Kidney epithelial cell (primary cell): ENCODE results near the gene AUH. TPM values are rescaled to one million over a fixed set of nuclear protein-coding genes. Genes with fewer than 3 reads are reported as not detected.

Experiments used
- DNase-seq: peaks from one replicate; pipeline ENCODE4 v3.0.0-alpha.2; 2010; ENCODE audit warnings: low read depth
- H3K27me3 ChIP-seq: 2 replicates; pipeline ENCODE4 v1.6.0; 2011; ENCODE audit warnings: low read length; ENCODE audit not compliant: control insufficient read depth, insufficient read depth
- H3K36me3 ChIP-seq: 2 replicates; pipeline ENCODE4 v1.5.1; 2011; ENCODE audit warnings: low read length; ENCODE audit not compliant: control insufficient read depth, insufficient read depth
- H3K4me3 ChIP-seq: 2 replicates; pipeline ENCODE4 v1.5.1; 2011; ENCODE audit warnings: low read depth, mild to moderate bottlenecking, control low read depth, low read length
- total RNA-seq: library from RNA; depleted of rRNA; stranded (reverse); fragments of >200 nt; gene quantifications from 2 replicates; pipeline ENCODE4 v1.2.3, GENCODE V29; 2015
- TF ChIP-seq, protein P1 (sequence below): IDR thresholded peaks from 2 replicates; pipeline ENCODE4 v1.5.1; 2011; ENCODE audit warnings: mild to moderate bottlenecking, moderate library complexity, low read length, control low read depth, inconsistent platforms; ENCODE audit not compliant: insufficient read depth, poor library complexity, severe bottlenecking

AUH gene
- total RNA-seq, 1 donor from 2014 or later = 11.3 TPM

DNA sequence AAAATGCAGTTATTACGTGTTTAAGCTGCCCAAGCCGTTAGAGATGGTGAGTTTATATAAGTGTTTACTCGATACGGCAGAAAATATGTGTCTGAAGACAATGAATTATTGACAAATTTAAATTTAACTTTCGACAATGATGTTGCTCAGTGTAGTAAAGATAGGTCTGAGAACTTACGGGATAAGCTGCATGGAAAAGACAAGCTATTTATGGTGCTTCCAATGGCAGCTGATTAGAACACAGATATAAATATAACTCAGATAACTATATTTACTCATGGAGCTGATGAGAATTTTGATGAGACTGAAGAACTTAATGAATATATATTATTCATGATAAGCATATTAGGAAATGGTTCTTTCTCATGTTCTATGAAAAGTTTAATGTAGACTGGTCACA is 139.3 kb downstream of the AUH start:
- Histone ChIP-seq H3K36me3 (no peaks in the 10 kb centered on the region), H3K27me3 (no peaks in the 10 kb centered on the region), H3K4me3 (no peak overlapping the region)
- DNase-seq = no peak
- TF ChIP-seq, protein P1, sequence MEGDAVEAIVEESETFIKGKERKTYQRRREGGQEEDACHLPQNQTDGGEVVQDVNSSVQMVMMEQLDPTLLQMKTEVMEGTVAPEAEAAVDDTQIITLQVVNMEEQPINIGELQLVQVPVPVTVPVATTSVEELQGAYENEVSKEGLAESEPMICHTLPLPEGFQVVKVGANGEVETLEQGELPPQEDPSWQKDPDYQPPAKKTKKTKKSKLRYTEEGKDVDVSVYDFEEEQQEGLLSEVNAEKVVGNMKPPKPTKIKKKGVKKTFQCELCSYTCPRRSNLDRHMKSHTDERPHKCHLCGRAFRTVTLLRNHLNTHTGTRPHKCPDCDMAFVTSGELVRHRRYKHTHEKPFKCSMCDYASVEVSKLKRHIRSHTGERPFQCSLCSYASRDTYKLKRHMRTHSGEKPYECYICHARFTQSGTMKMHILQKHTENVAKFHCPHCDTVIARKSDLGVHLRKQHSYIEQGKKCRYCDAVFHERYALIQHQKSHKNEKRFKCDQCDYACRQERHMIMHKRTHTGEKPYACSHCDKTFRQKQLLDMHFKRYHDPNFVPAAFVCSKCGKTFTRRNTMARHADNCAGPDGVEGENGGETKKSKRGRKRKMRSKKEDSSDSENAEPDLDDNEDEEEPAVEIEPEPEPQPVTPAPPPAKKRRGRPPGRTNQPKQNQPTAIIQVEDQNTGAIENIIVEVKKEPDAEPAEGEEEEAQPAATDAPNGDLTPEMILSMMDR = no peak

DNA sequence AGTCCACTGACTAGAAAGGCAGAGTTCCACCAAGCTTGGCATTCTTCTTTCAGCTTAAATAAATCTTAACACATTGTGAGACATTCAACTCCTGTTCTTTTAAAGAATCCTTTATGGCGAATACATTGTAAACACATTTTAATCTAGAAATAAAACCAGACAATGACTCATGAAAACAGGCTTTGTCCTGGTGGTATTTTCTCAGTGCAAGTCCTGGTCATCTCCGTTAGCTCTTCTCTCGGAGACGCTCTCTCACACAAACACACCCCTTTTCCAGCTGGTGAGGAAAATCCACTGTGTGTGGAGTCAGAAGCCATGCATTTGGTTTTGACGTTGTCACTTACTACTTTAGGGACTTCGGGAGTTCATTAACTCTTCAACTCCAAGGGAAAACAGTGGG is 140.4 kb downstream of the AUH start:
- TF ChIP-seq, protein P1 = no peak
- H3K4me3 ChIP-seq = no peak overlapping the region
- no peak for DNase-seq
- no peaks in the 10 kb centered on the region for H3K27me3 ChIP-seq
- H3K36me3 ChIP-seq = no peaks in the 10 kb centered on the region

DNA sequence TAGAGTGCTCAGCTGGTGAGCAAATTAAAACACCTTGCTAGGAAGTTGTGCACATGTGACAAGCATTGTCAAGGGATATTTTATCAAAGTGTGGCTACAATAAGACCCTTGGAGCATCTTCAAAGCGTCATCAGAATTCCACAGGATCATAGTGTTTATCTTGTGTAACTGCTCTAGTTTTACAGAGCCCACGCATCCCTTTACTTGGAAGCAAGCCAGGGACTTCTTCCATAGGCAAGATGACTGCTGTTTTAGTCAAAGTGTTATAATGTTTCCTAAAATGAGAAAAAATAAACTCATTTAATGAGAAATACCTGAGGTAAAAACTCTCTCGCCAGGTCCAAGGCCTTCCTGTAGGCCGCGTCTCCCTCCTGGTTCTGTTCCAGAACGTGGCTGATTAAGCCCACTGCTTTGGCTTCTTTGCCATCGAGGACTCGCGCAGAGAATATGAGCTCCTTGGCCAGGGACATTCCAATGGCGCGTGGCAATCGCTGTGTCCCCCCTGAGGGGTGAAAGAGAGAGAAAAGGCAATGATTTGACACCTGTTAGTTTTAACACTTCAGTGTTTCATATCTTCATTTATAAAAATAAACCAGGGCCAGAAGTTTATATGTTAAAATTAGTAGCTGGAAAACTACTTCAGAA is 141.1 kb downstream of the AUH start:
- DNase-seq = no peak
- H3K4me3 ChIP-seq = no peak overlapping the region
- no peaks in the 10 kb centered on the region for H3K27me3 ChIP-seq
- no peaks in the 10 kb centered on the region for H3K36me3 ChIP-seq
- TF ChIP-seq, protein P1 = no peak

DNA sequence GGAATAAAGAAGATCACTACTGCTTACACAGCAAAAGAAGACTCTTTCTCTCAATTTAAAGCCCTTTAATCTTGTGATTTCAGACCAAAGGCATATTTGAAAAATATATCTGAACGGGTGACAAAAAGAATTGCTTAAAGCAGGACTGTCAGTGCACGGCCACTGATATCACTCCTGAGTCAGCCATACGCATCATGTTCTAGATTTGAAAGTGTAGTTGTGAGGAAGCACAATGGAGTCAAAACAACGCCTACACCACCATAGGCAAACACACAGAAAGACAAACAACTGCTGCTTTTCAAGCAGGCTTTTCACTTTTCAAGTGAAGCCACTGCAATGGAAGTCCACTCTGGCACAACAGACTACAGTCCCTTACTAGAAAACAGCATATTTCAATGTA is 141.7 kb downstream of the AUH start:
- DNase-seq = no peak
- Histone ChIP-seq H3K4me3 (no peak overlapping the region), H3K36me3 (no peaks in the 10 kb centered on the region), H3K27me3 (no peaks in the 10 kb centered on the region)
- TF ChIP-seq, protein P1 = no peak

DNA sequence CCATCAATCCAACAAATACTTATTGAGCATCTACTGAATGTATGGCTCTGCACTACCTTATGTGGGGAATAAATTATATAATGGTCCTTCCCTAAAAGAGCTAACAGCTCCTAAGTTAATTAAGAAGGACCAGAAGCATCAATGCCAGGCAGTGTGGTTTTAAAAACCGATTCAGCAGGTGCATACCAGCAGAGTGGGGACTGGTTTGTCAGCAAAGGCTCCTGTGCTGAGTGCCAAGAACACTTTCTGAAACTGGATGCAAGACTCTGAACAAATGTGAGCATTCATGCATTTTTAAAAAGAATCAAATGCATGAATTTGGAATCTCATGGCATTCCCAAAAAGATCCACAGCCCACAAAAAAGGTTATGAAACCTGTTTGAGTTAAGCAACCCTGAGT is 142.2 kb downstream of the AUH start:
- Histone ChIP-seq H3K4me3 (no peak overlapping the region), H3K27me3 (no peaks in the 10 kb centered on the region), H3K36me3 (no peaks in the 10 kb centered on the region)
- DNase-seq = no peak
- TF ChIP-seq, protein P1 = no peak

DNA sequence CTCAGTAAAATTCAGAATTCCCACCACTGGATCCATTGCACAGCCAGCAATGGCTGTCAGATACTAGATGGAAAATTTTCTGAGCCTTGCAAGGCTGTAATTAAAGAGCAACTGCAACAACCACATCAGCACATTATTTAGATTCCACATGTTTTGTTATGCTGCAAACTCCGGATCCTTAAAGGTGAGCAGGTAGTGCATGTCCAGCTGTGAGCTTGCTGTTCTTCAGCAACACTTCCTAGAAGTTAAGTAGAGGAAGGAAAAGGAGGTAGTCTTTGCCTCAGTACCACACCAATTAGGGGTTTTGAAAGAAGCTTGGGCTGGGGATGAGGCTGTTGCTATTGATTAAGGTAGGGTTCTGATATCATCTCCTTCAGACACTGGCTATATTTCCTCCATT is 144.3 kb downstream of the AUH start:
- no peaks in the 10 kb centered on the region for H3K36me3 ChIP-seq
- DNase-seq = no peak
- H3K27me3 ChIP-seq = no peaks in the 10 kb centered on the region
- H3K4me3 ChIP-seq = no peak overlapping the region
- TF ChIP-seq, protein P1 = no peak
